CD14-positive monocyte (primary cell): ENCODE results near the gene LDB3. TPM values are rescaled to one million over a fixed set of nuclear protein-coding genes. Genes with fewer than 3 reads are reported as not detected.

Experiments used
- DNase-seq, 3 donors: peaks; one replicate each; pipeline ENCODE4 v3.0.0-alpha.2; 2011 to 2022
- H2AFZ ChIP-seq: 2 replicates; pipeline ENCODE4 v1.6.0; 2012; ENCODE audit warnings: mild to moderate bottlenecking, low read depth, low read length, inconsistent platforms; ENCODE audit not compliant: insufficient read depth, poor library complexity, severe bottlenecking
- H3K27ac ChIP-seq, 2 donors: 1 replicate in 1 of 2; 2 replicates in 1 of 2; pipeline ENCODE4 v1.5.1; 2012 to 2013; ENCODE audit warnings: low read length in 2 of 2, control low read depth in 1 of 2, inconsistent platforms in 1 of 2, low read depth in 1 of 2, mild to moderate bottlenecking in 1 of 2
- H3K27me3 ChIP-seq, 2 donors: one replicate each; pipeline versions ENCODE4 v1.6.0 to v1.6.1; 2011 to 2013; ENCODE audit warnings: low read length in 2 of 2; ENCODE audit not compliant: control insufficient read depth in 2 of 2, insufficient read depth in 2 of 2
- H3K36me3 ChIP-seq, 2 donors: replicated peaks in 1 of 2; 1 replicate in 1 of 2; 2 replicates in 1 of 2; pipeline versions ENCODE4 v1.5.1 to v1.6.1; 2012 to 2013; ENCODE audit warnings: low read length in 2 of 2, control low read depth in 1 of 2, inconsistent platforms in 1 of 2, mild to moderate bottlenecking in 1 of 2; ENCODE audit not compliant: insufficient read depth in 2 of 2, control insufficient read depth in 1 of 2
- H3K4me1 ChIP-seq, 2 donors: 1 replicate in 1 of 2; 2 replicates in 1 of 2; pipeline versions ENCODE4 v1.5.1 to v1.6.1; 2012 to 2013; ENCODE audit warnings: low read length in 2 of 2, control low read depth in 1 of 2, inconsistent platforms in 1 of 2, mild to moderate bottlenecking in 1 of 2, moderate library complexity in 1 of 2; ENCODE audit not compliant: insufficient read depth in 2 of 2, control insufficient read depth in 1 of 2
- H3K4me2 ChIP-seq: replicated peaks from 2 replicates; pipeline ENCODE3; 2012; ENCODE audit warnings: low read length, moderate library complexity, mild to moderate bottlenecking; ENCODE audit not compliant: poor library complexity, severe bottlenecking; ENCODE audit errors: extremely low read depth
- H3K4me3 ChIP-seq, 3 experiments: fragments of 200-600 bp in 1 of 3; sonication (generic) in 1 of 3; replicated peaks in 1 of 3; 1 replicate in 2 of 3; 2 replicates in 1 of 3; pipeline ENCODE4 v1.5.1; 2011 to 2013; ENCODE audit warnings: low read length in 3 of 3, mild to moderate bottlenecking in 3 of 3, control low read depth in 2 of 3, low read depth in 2 of 3, inconsistent platforms in 1 of 3, moderate library complexity in 1 of 3
- H3K79me2 ChIP-seq: 2 replicates; pipeline ENCODE4 v1.6.0; 2012; ENCODE audit warnings: mild to moderate bottlenecking, control low read depth, inconsistent platforms, low read length, moderate library complexity; ENCODE audit not compliant: insufficient read depth
- H3K9ac ChIP-seq: 2 replicates; pipeline ENCODE4 v1.6.0; 2017; ENCODE audit warnings: low read length, mild to moderate bottlenecking; ENCODE audit not compliant: insufficient read depth, poor library complexity, severe bottlenecking
- H3K9me3 ChIP-seq, 2 donors: replicated peaks in 1 of 2; 1 replicate in 1 of 2; 2 replicates in 1 of 2; pipeline versions ENCODE4 v1.5.1 to v1.6.1; 2012 to 2013; ENCODE audit warnings: low read length in 2 of 2, control low read depth in 1 of 2; ENCODE audit not compliant: control insufficient read depth in 1 of 2, insufficient read depth in 1 of 2
- H4K20me1 ChIP-seq: 2 replicates; pipeline ENCODE4 v1.6.0; 2012; ENCODE audit warnings: mild to moderate bottlenecking, low read length, control low read depth, moderate library complexity; ENCODE audit not compliant: insufficient read depth
- H3K27ac Mint-ChIP-seq, 7 donors: one replicate each; pipeline ENCODE4 v1.8.0; 2020; ENCODE audit warnings: mild to moderate bottlenecking in 7 of 7, mixed read lengths in 7 of 7, moderate library complexity in 6 of 7, inconsistent platforms in 2 of 7
- H3K27me3 Mint-ChIP-seq, 3 donors: one replicate each; pipeline ENCODE4 v1.8.0; 2021 to 2022; ENCODE audit warnings: low read depth in 3 of 3, mild to moderate bottlenecking in 3 of 3, mixed read lengths in 3 of 3, moderate library complexity in 3 of 3, inconsistent platforms in 1 of 3
- H3K36me3 Mint-ChIP-seq, 2 donors: one replicate each; pipeline ENCODE4 v1.8.0; 2020; ENCODE audit warnings: mixed read lengths in 2 of 2, inconsistent platforms in 1 of 2, mild to moderate bottlenecking in 1 of 2
- H3K4me1 Mint-ChIP-seq: one replicate; pipeline ENCODE4 v1.8.0; 2020; ENCODE audit warnings: mild to moderate bottlenecking, mixed read lengths
- H3K4me3 Mint-ChIP-seq, 2 donors: one replicate each; pipeline ENCODE4 v1.8.0; 2020; ENCODE audit warnings: mild to moderate bottlenecking in 2 of 2, mixed read lengths in 2 of 2, moderate library complexity in 1 of 2
- H3K9me3 Mint-ChIP-seq, 7 donors: one replicate each; pipeline ENCODE4 v1.8.0; 2020 to 2022; ENCODE audit warnings: mixed read lengths in 7 of 7, mild to moderate bottlenecking in 6 of 7, moderate library complexity in 6 of 7, inconsistent platforms in 2 of 7
- WGBS: methylation state at CpG from one replicate; pipeline ENCODE4 v1.1.5; 2013; ENCODE audit warnings: missing lambda C conversion rate; ENCODE audit not compliant: insufficient coverage; 5-methylcytosine and 5-hydroxymethylcytosine counted together
- intact Hi-C, 2 donors: fragments of 100-400 bp; cut with micrococcal nuclease; formaldehyde crosslinking; loops; one replicate each; pipeline versions ENCODE4 v1.15.0 to v1.15.1; 2023
- polyA plus RNA-seq, 3 donors: library from polyadenylated mRNA; depleted of rRNA in 1 of 3; unstranded in 2 of 3; stranded (reverse) in 1 of 3; fragments of 300-500 nt in 2 of 3; fragments of >200 nt in 1 of 3; fragmentation: Illumina TruSeq in 2 of 3; gene quantifications; 1 replicate in 2 of 3; 2 replicates in 1 of 3; pipeline ENCODE4 v1.2.3, GENCODE V29; 2012 to 2021
- TF ChIP-seq, protein P1 (sequence below): fragments of 200-600 bp; IDR thresholded peaks from one replicate; pipeline ENCODE4 v1.8.0; 2022; ENCODE audit warnings: antibody characterized with exemption, mild to moderate bottlenecking

The LDB3 gene
- polyA plus RNA-seq, 3 donors = not detected

DNA sequence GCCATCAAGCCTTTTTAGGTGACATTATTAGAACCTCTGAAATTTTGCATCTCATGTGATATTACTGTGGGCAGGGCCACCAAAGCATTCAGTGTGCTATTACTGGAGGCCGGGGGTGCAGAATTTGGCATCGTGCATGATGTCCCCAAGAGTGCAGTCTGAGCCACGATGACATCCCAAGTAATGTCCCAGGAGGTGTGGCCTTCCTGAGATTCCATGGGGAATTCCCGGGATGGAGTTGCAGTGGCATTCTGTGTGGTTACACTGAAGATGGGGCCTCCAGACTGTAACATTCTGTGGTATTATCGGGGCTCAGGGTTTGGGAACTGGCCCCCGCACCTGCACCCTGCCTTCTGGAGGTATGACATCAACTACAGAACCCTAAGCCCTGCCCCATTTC is 9.1 kb downstream of the LDB3 start:
- Histone ChIP-seq H4K20me1 (no peaks in the 10 kb centered on the region), H3K4me1 (no peaks in the 10 kb centered on the region), H3K36me3 (no peaks in the 10 kb centered on the region), H3K4me2 (no peak overlapping the region), H3K9me3 (no peaks in the 10 kb centered on the region), H3K27ac (no peak overlapping the region), H3K4me3 (no peak overlapping the region), H3K9ac (no peak overlapping the region), H3K27me3 (no peaks in the 10 kb centered on the region), H2AFZ (no peak overlapping the region), H3K79me2 (no peaks in the 10 kb centered on the region)
- DNase-seq = no peak
- 85% methylated on average over 6 of the region's 6 CpGs for WGBS
- intact Hi-C loops = no loop called here
- Mint-ChIP-seq H3K4me1 (peaks cover 4% of the 10 kb centered on the region), H3K36me3 (no peaks in the 10 kb centered on the region), H3K27me3 (peaks cover 3 to 8% (median 4%) of the 10 kb centered on the region in 3 donors), H3K9me3 (peaks cover 0 to 3% (median 0%) of the 10 kb centered on the region in 7 donors), H3K27ac (no peak overlapping the region), H3K4me3 (no peak overlapping the region)
- TF ChIP-seq, protein P1, sequence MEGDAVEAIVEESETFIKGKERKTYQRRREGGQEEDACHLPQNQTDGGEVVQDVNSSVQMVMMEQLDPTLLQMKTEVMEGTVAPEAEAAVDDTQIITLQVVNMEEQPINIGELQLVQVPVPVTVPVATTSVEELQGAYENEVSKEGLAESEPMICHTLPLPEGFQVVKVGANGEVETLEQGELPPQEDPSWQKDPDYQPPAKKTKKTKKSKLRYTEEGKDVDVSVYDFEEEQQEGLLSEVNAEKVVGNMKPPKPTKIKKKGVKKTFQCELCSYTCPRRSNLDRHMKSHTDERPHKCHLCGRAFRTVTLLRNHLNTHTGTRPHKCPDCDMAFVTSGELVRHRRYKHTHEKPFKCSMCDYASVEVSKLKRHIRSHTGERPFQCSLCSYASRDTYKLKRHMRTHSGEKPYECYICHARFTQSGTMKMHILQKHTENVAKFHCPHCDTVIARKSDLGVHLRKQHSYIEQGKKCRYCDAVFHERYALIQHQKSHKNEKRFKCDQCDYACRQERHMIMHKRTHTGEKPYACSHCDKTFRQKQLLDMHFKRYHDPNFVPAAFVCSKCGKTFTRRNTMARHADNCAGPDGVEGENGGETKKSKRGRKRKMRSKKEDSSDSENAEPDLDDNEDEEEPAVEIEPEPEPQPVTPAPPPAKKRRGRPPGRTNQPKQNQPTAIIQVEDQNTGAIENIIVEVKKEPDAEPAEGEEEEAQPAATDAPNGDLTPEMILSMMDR = no peak

- peaks cover 0 to 3% (median 0%) of the 10 kb centered on the region in 7 donors for H3K9me3 Mint-ChIP-seq
- intact Hi-C loops = no loop called here
- TF ChIP-seq, protein P1 = no peak
- no peak overlapping the region for H3K4me2 ChIP-seq
- no peaks in the 10 kb centered on the region for H3K79me2 ChIP-seq
- no peak overlapping the region for H3K4me3 ChIP-seq
- WGBS = 64% methylated on average over 8 of the region's 13 CpGs
- H3K4me1 Mint-ChIP-seq = peaks cover 4% of the 10 kb centered on the region
- no peaks in the 10 kb centered on the region for H3K36me3 ChIP-seq
- DNase-seq = peak in 2 of 3 donors; percentile 6 to 11
- H3K9ac ChIP-seq = no peak overlapping the region
- no peaks in the 10 kb centered on the region for H4K20me1 ChIP-seq
- no peaks in the 10 kb centered on the region for H3K36me3 Mint-ChIP-seq
- peak overlapping the region; percentile 0 for H2AFZ ChIP-seq
- no peak overlapping the region for H3K27ac Mint-ChIP-seq
- no peak overlapping the region for H3K27ac ChIP-seq
- no peaks in the 10 kb centered on the region for H3K4me1 ChIP-seq
- peak overlapping the region in 1 of 2 donors; percentile 31 for H3K4me3 Mint-ChIP-seq
- H3K27me3 ChIP-seq = no peaks in the 10 kb centered on the region
- H3K27me3 Mint-ChIP-seq = peaks cover 3 to 6% (median 5%) of the 10 kb centered on the region in 3 donors
- H3K9me3 ChIP-seq = no peaks in the 10 kb centered on the region
These were observed 10.9 kb downstream of the LDB3 start for GRCh38 chr10:86678999-86679792.
